Measurements from ENCODE around the gene CAPN7.
A peak's percentile ranks its signal among the peaks of the same experiment; 100 is the strongest.

The CAPN7 gene

GRCh38 chr3:15253023-15253697 is 47.1 kb downstream of the CAPN7 start:
- no peak for DNase-seq (ENCODE audit: low read depth)

- no peak for DNase-seq (ENCODE audit: low read depth)
Observed at GRCh38 chr3:15255215-15255614, 49.2 kb downstream of the CAPN7 start.

- DNase-seq (ENCODE audit: low read depth): no peak
Observed at GRCh38 chr3:15256861-15257341, 50.9 kb downstream of the CAPN7 start.

- DNase-seq (ENCODE audit: low read depth): no peak
Observed at GRCh38 chr3:15258720-15259119, 52.7 kb downstream of the CAPN7 start.

- DNase-seq (ENCODE audit: low read depth): no peak
Observed at GRCh38 chr3:15260531-15260930, 54.5 kb downstream of the CAPN7 start.

- no peak for DNase-seq (ENCODE audit: low read depth)
Observed at GRCh38 chr3:15261274-15261673, 55.2 kb downstream of the CAPN7 start.

- DNase-seq (ENCODE audit: low read depth): no peak
Observed at GRCh38 chr3:15262021-15262420, 56.0 kb downstream of the CAPN7 start.

GRCh38 chr3:15263120-15263519 is 57.1 kb downstream of the CAPN7 start:
- no peak for DNase-seq (ENCODE audit: low read depth)

GRCh38 chr3:15263926-15264325 is 57.9 kb downstream of the CAPN7 start:
- no peak for DNase-seq (ENCODE audit: low read depth)

- no peak for DNase-seq (ENCODE audit: low read depth)
Observed at GRCh38 chr3:15264486-15264885, 58.4 kb downstream of the CAPN7 start.

- no peak for DNase-seq (ENCODE audit: low read depth)
Observed at GRCh38 chr3:15265655-15266509, 59.8 kb downstream of the CAPN7 start.

- no peak for DNase-seq (ENCODE audit: low read depth)
Observed at GRCh38 chr3:15266510-15267376, 60.7 kb downstream of the CAPN7 start.

GRCh38 chr3:15267502-15267901 is 61.5 kb downstream of the CAPN7 start:
- no peak for DNase-seq (ENCODE audit: low read depth)

- peak; percentile 66 for DNase-seq (ENCODE audit: low read depth)
Observed at GRCh38 chr3:15268033-15268631, 62.1 kb downstream of the CAPN7 start.

- peak; percentile 92 for DNase-seq (ENCODE audit: low read depth)
Observed at GRCh38 chr3:15269091-15269989, 63.3 kb downstream of the CAPN7 start.

- no peak for DNase-seq (ENCODE audit: low read depth)
Observed at GRCh38 chr3:15271030-15271429, 65.0 kb downstream of the CAPN7 start.

- peak; percentile 90 for DNase-seq (ENCODE audit: low read depth)
Observed at GRCh38 chr3:15271785-15272381, 65.8 kb downstream of the CAPN7 start.

- DNase-seq (ENCODE audit: low read depth): no peak
Observed at GRCh38 chr3:15272426-15273196, 66.6 kb downstream of the CAPN7 start.

- DNase-seq (ENCODE audit: low read depth): no peak
Observed at GRCh38 chr3:15273227-15273626, 67.2 kb downstream of the CAPN7 start.
